Naive thymus-derived CD8-positive, alpha-beta T cell (primary cell): ENCODE measurements around the gene GRIK4. TPM values are rescaled to one million over a fixed set of nuclear protein-coding genes. Genes with fewer than 3 reads are reported as not detected.
"Not testable (repeated sequence)": the region's sequence is repeated elsewhere in the genome, so short reads cannot be mapped to it uniquely, and the experiment has no call there.

Experiments used
- ATAC-seq, 2 donors: fragments of 150-1000 bp; cut with Tn5 transposase in 1 of 2; sonication (Bioruptor Pico), chemical (Tn5 transposase) in 1 of 2; 1 replicate in 1 of 2; 2 replicates in 1 of 2; pipeline ENCODE4 v1.10.0; 2021; ENCODE audit warnings: mild to moderate bottlenecking in 2 of 2, moderate library complexity in 2 of 2
- POLR2A ChIA-PET: fragments of 350-600 bp; sonication (Branson Sonifier 250); formaldehyde crosslinking; loops from one replicate; lab custom pipeline; 2021; ENCODE audit warnings: antibody characterized with exemption; lab: Charles Lee
- DNase-seq, 10 donors: peaks; one replicate each; pipeline versions ENCODE4 v3.0.0 to v3.0.0-alpha.2; 2020 to 2022
- H3K27ac Mint-ChIP-seq, 10 donors: one replicate each; pipeline ENCODE4 v1.8.0; 2020 to 2022; ENCODE audit warnings: mild to moderate bottlenecking in 10 of 10, mixed read lengths in 10 of 10, moderate library complexity in 4 of 10, inconsistent platforms in 1 of 10
- H3K27me3 Mint-ChIP-seq, 5 donors: one replicate each; pipeline ENCODE4 v1.8.0; 2021 to 2022; ENCODE audit warnings: mixed read lengths in 5 of 5
- H3K36me3 Mint-ChIP-seq, 3 donors: one replicate each; pipeline ENCODE4 v1.8.0; 2020 to 2022; ENCODE audit warnings: mixed read lengths in 3 of 3, mild to moderate bottlenecking in 2 of 3, inconsistent platforms in 1 of 3
- H3K4me1 Mint-ChIP-seq, 4 donors: one replicate each; pipeline ENCODE4 v1.8.0; 2021 to 2022; ENCODE audit warnings: mixed read lengths in 4 of 4
- H3K4me3 Mint-ChIP-seq, 10 donors: one replicate each; pipeline ENCODE4 v1.8.0; 2020 to 2022; ENCODE audit warnings: mild to moderate bottlenecking in 10 of 10, mixed read lengths in 10 of 10, moderate library complexity in 6 of 10, inconsistent platforms in 1 of 10
- H3K9me3 Mint-ChIP-seq, 9 donors: one replicate each; pipeline ENCODE4 v1.8.0; 2020 to 2022; ENCODE audit warnings: mixed read lengths in 9 of 9, mild to moderate bottlenecking in 3 of 9, inconsistent platforms in 1 of 9, moderate library complexity in 1 of 9
- polyA plus RNA-seq, 3 donors: library from polyadenylated mRNA; unstranded; fragments of 300-500 nt; fragmentation: Illumina TruSeq; gene quantifications; one replicate each; pipeline ENCODE4 v1.2.3, GENCODE V29; 2021
- total RNA-seq, 8 experiments: library from RNA in 2 of 8; stranded (reverse) in 2 of 8; gene quantifications; one replicate each; pipeline ENCODE4 v1.2.3 and lab custom pipeline; 2021 to 2026

GRIK4 gene
- total and polyA plus RNA-seq, 5 experiments from 2014 or later = not detected

GRCh38 chr11:120778685-120779490 lies 267.3 kb downstream of the GRIK4 start:
- Mint-ChIP-seq H3K36me3 (no peaks in the 10 kb centered on the region), H3K4me3 (no peak overlapping the region), H3K9me3 (no peaks in the 10 kb centered on the region), H3K27ac (no peak overlapping the region), H3K4me1 (no peaks in the 10 kb centered on the region), H3K27me3 (peaks cover 6 to 27% (median 11%) of the 10 kb centered on the region in 5 donors)
- DNase-seq (no peak), ATAC-seq (no peak)
- POLR2A ChIA-PET = no interaction called here

- H3K36me3 Mint-ChIP-seq = no peaks in the 10 kb centered on the region
- H3K9me3 Mint-ChIP-seq = no peaks in the 10 kb centered on the region
- H3K4me1 Mint-ChIP-seq = no peaks in the 10 kb centered on the region
- ATAC-seq (no peak), DNase-seq (no peak)
- no peak overlapping the region for H3K4me3 Mint-ChIP-seq
- H3K27ac Mint-ChIP-seq = no peak overlapping the region
- H3K27me3 Mint-ChIP-seq = peaks cover 6 to 22% (median 16%) of the 10 kb centered on the region in 5 donors
- POLR2A ChIA-PET = no interaction called here
Observed at GRCh38 chr11:120780239-120780638, 268.7 kb downstream of the GRIK4 start.

- Mint-ChIP-seq H3K4me3 (no peak overlapping the region), H3K27me3 (peaks cover 12 to 29% (median 26%) of the 10 kb centered on the region in 5 donors), H3K9me3 (no peaks in the 10 kb centered on the region), H3K27ac (no peak overlapping the region), H3K36me3 (no peaks in the 10 kb centered on the region), H3K4me1 (no peaks in the 10 kb centered on the region)
- no peak for ATAC-seq
- POLR2A ChIA-PET = no interaction called here
- no peak for DNase-seq
Observed at GRCh38 chr11:120781486-120782120, 270.1 kb downstream of the GRIK4 start.

GRCh38 chr11:120784566-120785251 lies 273.2 kb downstream of the GRIK4 start:
- no peak overlapping the region for H3K27ac Mint-ChIP-seq
- H3K27me3 Mint-ChIP-seq = peaks cover 11 to 31% (median 21%) of the 10 kb centered on the region in 5 donors
- ATAC-seq (no peak), DNase-seq (no peak)
- H3K36me3 Mint-ChIP-seq = no peaks in the 10 kb centered on the region
- H3K9me3 Mint-ChIP-seq = no peaks in the 10 kb centered on the region
- H3K4me1 Mint-ChIP-seq = no peaks in the 10 kb centered on the region
- POLR2A ChIA-PET = no interaction called here
- no peak overlapping the region for H3K4me3 Mint-ChIP-seq

GRCh38 chr11:120785576-120785975 lies 274.0 kb downstream of the GRIK4 start:
- Mint-ChIP-seq H3K4me1 (no peaks in the 10 kb centered on the region), H3K4me3 (no peak overlapping the region), H3K9me3 (no peaks in the 10 kb centered on the region), H3K27me3 (peaks cover 11 to 31% (median 21%) of the 10 kb centered on the region in 5 donors), H3K36me3 (no peaks in the 10 kb centered on the region), H3K27ac (no peak overlapping the region)
- DNase-seq (no peak), ATAC-seq (no peak)
- POLR2A ChIA-PET = no interaction called here

GRCh38 chr11:120786206-120786735 lies 274.7 kb downstream of the GRIK4 start:
- ATAC-seq (no peak), DNase-seq (no peak)
- H3K9me3 Mint-ChIP-seq = no peaks in the 10 kb centered on the region
- H3K36me3 Mint-ChIP-seq = no peaks in the 10 kb centered on the region
- no peaks in the 10 kb centered on the region for H3K4me1 Mint-ChIP-seq
- no peak overlapping the region for H3K27ac Mint-ChIP-seq
- POLR2A ChIA-PET = no interaction called here
- peaks cover 11 to 31% (median 21%) of the 10 kb centered on the region in 5 donors for H3K27me3 Mint-ChIP-seq
- no peak overlapping the region for H3K4me3 Mint-ChIP-seq

- POLR2A ChIA-PET, ATAC-seq, H3K9me3 Mint-ChIP-seq, H3K4me1 Mint-ChIP-seq, DNase-seq, H3K27ac Mint-ChIP-seq, H3K4me3 Mint-ChIP-seq, H3K36me3 Mint-ChIP-seq: not testable (repeated sequence)
- H3K27me3 Mint-ChIP-seq = peaks cover 11 to 31% (median 17%) of the 10 kb centered on the region in 5 donors
Observed at GRCh38 chr11:120787224-120787623, 275.7 kb downstream of the GRIK4 start.

GRCh38 chr11:120789391-120789790 lies 277.8 kb downstream of the GRIK4 start:
- no peak overlapping the region for H3K27ac Mint-ChIP-seq
- no peak overlapping the region for H3K4me3 Mint-ChIP-seq
- peaks cover 5 to 16% (median 11%) of the 10 kb centered on the region in 5 donors for H3K27me3 Mint-ChIP-seq
- POLR2A ChIA-PET = no interaction called here
- H3K36me3 Mint-ChIP-seq = no peaks in the 10 kb centered on the region
- no peaks in the 10 kb centered on the region for H3K9me3 Mint-ChIP-seq
- DNase-seq (no peak), ATAC-seq (no peak)
- no peaks in the 10 kb centered on the region for H3K4me1 Mint-ChIP-seq

GRCh38 chr11:120792306-120792705 lies 280.8 kb downstream of the GRIK4 start:
- POLR2A ChIA-PET = no interaction called here
- DNase-seq (no peak), ATAC-seq (no peak)
- Mint-ChIP-seq H3K4me3 (no peak overlapping the region), H3K4me1 (no peaks in the 10 kb centered on the region), H3K27ac (no peak overlapping the region), H3K27me3 (peaks cover 0 to 11% (median 6%) of the 10 kb centered on the region in 5 donors), H3K9me3 (no peaks in the 10 kb centered on the region), H3K36me3 (no peaks in the 10 kb centered on the region)

- POLR2A ChIA-PET = no interaction called here
- Mint-ChIP-seq H3K4me3 (no peak overlapping the region), H3K36me3 (no peaks in the 10 kb centered on the region), H3K9me3 (no peaks in the 10 kb centered on the region), H3K4me1 (no peaks in the 10 kb centered on the region), H3K27ac (no peak overlapping the region), H3K27me3 (peaks cover 0 to 11% (median 6%) of the 10 kb centered on the region in 5 donors)
- ATAC-seq = no peak
- DNase-seq = no peak
Observed at GRCh38 chr11:120793150-120793549, 281.6 kb downstream of the GRIK4 start.

GRCh38 chr11:120793806-120794479 lies 282.4 kb downstream of the GRIK4 start:
- Mint-ChIP-seq H3K9me3 (no peaks in the 10 kb centered on the region), H3K27me3 (peaks cover 0 to 11% (median 6%) of the 10 kb centered on the region in 5 donors), H3K27ac (no peak overlapping the region), H3K36me3 (no peaks in the 10 kb centered on the region), H3K4me1 (no peaks in the 10 kb centered on the region), H3K4me3 (no peak overlapping the region)
- ATAC-seq (peak in 1 of 2 donors; percentile 12), DNase-seq (peak in 1 of 10 donors; percentile 27)
- POLR2A ChIA-PET = no interaction called here

GRCh38 chr11:120794748-120795147 lies 283.2 kb downstream of the GRIK4 start:
- H3K4me3 Mint-ChIP-seq = no peak overlapping the region
- H3K36me3 Mint-ChIP-seq = no peaks in the 10 kb centered on the region
- H3K27me3 Mint-ChIP-seq = peaks cover 0 to 11% (median 6%) of the 10 kb centered on the region in 5 donors
- H3K4me1 Mint-ChIP-seq = no peaks in the 10 kb centered on the region
- H3K27ac Mint-ChIP-seq = peak overlapping the region in 1 of 10 donors; percentile 36
- ATAC-seq = no peak
- H3K9me3 Mint-ChIP-seq = no peaks in the 10 kb centered on the region
- POLR2A ChIA-PET = no interaction called here
- no peak for DNase-seq
